ENCODE results near the gene PLAAT2.
"Not testable (repeated sequence)": the region's sequence is repeated elsewhere in the genome, so short reads cannot be mapped to it uniquely, and the experiment has no call there.

The PLAAT2 gene

DNA sequence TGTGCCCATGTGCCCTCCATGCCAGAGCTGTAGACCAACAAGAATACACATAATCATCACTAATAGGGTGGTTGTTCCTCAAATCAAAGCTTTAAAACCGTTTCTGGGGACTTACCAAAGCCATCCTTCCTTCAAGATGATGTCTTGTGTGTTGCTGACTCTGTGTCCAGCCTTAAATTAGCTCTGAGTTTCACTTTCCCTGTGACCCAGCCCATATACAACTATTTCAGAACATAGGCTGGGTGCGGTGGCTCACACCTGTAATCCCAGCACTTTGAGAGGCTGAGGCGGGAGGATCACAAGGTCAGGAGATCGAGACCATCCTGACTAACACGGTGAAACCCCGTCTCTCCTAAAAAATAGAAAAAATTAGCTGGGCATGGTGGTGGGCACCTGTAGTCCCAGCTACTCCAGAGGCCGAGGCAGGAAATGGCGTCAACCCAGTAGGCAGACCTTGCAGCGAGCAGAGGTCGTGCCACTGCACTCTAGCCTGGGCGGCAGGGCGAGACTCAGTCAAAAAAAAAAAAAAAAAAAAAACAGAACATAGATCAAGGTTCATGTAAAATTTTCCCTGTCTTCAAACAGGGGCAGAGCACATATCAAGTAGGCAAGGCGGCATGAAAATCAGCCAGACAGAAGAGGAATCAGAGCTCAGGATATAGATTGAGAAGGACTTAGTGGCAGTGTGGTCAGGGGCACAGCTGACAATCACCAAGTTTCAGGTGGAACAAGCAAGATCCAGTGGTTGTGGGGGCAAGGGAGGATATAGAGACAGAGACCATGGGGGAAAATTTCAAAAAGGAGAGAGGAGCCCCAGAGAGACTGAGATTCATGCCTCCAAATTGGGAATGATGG is at the start of gene PLAAT2:
Gene PLAAT2 (minus strand): TSS at position 179 of the 855 bp plus-strand sequence. CDS start 55 bp downstream, at position 124.
- no peak for DNase-seq (ENCODE audit: low read depth in 2 of 3, low spot score in 2 of 3)

DNA sequence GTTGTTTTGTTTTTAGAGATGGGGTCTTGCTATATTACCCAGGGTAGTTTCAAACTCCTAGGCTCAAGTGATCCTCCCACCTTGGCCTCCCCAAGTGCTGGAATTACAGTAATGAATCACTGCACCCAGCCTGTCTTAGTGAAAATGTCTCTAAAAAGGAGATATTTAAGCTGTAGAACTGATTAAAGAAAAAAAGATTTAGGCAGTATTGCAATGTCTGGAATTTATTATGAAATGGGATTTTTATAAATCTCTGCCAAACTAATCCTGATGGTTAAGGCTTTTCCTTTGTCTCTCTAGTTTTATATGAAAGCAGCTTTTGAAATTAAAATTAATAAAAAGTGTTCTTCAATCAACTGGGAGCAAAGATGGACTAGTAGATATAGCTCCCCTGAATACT is 49.0 kb upstream of the PLAAT2 start:
- no peak for DNase-seq (ENCODE audit: low read depth in 2 of 3, low spot score in 2 of 3)

- DNase-seq (ENCODE audit: low read depth in 2 of 3, low spot score in 2 of 3) = no peak
These were observed 48.2 kb upstream of the PLAAT2 start for GRCh38 chr11:63611395-63611747.

- no peak for DNase-seq (ENCODE audit: low read depth in 2 of 3, low spot score in 2 of 3)
These were observed 47.6 kb upstream of the PLAAT2 start for GRCh38 chr11:63610604-63611394.

GRCh38 chr11:63609971-63610580 is 46.9 kb upstream of the PLAAT2 start:
- no peak for DNase-seq (ENCODE audit: low read depth in 2 of 3, low spot score in 2 of 3)

GRCh38 chr11:63609536-63609935 is 46.4 kb upstream of the PLAAT2 start:
- DNase-seq (ENCODE audit: low read depth in 2 of 3, low spot score in 2 of 3) = no peak

GRCh38 chr11:63608353-63609345 is 45.5 kb upstream of the PLAAT2 start:
- DNase-seq (ENCODE audit: low read depth in 2 of 3, low spot score in 2 of 3) = no peak

DNA sequence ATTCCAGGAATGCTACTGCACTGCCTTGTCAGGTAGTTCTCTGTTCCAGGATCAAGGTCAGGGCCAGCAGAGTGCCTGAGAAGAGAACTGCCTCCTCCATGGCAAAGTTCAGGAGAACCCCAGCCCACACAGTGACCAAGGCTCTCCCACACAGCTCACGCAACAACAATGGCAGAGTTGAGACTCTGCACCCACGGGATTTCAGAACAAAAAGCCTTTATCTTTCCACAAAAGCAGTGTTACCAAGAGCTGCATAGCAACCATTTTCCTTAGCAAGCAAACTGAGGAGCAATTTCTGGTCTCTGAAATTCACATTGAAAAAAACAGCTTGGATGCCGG is 40.0 kb upstream of the PLAAT2 start:
- no peak for DNase-seq (ENCODE audit: low read depth in 2 of 3, low spot score in 2 of 3)

DNA sequence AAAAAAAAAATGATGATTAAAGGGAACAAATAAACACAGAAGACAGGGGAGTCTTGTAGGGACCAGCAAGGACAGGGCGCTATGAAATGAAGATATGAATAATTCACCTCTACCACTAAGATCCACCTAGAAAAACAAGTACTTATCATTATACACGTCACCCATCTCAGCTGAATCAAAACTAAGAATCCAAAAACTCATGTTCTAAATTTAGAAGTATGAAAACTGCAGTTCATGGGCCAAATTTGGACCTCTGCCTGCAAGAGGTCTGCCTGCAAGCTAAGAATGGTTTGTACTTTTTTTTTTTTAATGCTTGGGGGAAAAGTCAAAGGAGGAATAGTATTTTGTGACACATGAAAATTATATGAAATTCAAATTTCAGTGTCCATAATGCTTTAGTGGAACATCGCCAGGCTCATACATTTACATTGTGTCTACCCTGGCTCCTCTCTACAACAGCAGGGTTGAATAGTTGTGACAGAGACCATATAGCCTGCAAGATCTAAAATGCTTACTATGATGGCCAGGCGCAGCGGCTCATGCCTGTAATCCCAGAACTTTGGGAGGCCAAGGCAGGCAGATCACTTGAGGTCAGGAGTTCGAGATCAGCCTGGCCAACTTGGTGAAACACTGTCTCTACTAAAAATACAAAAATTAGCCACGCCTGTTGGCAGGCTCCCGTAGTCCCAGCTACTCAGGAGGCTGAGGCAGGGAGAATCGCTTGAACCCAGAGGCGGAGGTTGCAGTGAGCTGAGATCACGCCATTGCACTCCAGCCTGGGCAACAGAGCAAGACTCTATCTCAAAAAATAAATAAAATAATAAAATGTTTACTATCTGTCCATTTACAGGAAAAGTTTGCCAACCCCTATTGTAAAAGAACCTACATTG is 39.4 kb upstream of the PLAAT2 start:
- not testable (repeated sequence) for DNase-seq (ENCODE audit: low read depth in 2 of 3, low spot score in 2 of 3)

DNA sequence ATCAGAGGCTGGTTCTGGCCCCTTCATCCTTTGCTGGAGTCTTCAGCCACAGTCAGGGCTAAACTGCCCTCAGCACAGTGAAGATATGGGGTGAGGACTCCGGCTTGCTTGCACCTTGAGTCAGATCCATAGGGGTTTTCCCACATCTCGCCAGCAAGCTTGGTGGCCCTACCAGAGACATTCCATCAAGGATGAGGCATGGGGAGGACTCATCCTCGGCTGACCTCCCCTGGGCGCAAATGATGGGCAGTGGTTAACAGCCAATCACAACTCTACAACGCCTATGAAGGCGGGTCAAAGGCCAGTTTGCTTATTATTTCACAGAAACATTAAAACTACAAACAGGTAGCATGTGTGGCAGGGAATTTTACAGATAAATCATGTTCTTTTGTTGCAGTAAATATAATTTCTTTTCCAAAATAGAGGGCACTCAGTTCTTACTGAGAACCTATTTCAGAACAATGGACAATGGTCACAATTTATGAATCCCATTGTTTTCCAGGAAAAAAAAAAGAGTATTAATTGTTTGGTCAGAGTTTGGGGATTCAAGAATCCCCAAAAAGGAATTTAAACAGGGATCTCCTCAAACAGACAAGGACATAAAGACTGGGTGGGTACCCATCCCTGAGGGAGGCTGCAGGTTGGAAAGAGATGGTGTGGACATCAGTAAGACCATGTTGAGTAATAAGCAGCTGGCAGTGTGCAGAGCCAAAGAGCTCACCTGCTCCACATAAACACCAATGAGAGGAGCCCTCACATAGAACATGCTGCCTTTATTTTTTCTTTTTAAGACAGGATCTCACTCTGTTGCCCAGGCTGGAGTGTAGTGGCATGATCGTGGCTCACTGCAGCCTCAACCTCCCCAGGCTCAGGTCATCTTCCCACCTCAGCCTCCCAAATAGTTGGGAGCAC is 36.3 kb upstream of the PLAAT2 start:
- no peak for DNase-seq (ENCODE audit: low read depth in 2 of 3, low spot score in 2 of 3)

DNA sequence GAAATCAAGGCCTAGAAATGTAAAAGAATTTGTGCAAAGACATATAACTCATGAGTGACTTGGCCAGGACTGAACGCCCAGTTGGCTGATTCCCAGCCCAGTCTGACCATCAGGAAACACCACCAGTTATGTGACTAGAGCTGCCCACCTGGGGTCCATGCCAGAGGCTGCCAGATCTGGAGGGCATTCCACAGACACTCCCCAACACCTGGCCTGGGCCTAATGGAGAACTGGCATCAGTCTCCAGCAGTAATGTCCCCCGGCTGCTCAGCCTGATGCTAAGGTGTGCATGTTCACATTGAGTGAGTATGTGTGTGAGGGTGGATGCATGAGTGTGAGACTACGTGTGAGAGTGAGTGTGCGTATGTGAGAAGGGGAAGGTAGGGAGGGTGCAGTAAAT is 35.4 kb upstream of the PLAAT2 start:
- DNase-seq (ENCODE audit: low read depth in 2 of 3, low spot score in 2 of 3) = no peak

- no peak for DNase-seq (ENCODE audit: low read depth in 2 of 3, low spot score in 2 of 3)
These were observed 32.1 kb upstream of the PLAAT2 start for GRCh38 chr11:63595296-63595695.

- no peak for DNase-seq (ENCODE audit: low read depth in 2 of 3, low spot score in 2 of 3)
These were observed 29.8 kb upstream of the PLAAT2 start for GRCh38 chr11:63592975-63593395.

DNA sequence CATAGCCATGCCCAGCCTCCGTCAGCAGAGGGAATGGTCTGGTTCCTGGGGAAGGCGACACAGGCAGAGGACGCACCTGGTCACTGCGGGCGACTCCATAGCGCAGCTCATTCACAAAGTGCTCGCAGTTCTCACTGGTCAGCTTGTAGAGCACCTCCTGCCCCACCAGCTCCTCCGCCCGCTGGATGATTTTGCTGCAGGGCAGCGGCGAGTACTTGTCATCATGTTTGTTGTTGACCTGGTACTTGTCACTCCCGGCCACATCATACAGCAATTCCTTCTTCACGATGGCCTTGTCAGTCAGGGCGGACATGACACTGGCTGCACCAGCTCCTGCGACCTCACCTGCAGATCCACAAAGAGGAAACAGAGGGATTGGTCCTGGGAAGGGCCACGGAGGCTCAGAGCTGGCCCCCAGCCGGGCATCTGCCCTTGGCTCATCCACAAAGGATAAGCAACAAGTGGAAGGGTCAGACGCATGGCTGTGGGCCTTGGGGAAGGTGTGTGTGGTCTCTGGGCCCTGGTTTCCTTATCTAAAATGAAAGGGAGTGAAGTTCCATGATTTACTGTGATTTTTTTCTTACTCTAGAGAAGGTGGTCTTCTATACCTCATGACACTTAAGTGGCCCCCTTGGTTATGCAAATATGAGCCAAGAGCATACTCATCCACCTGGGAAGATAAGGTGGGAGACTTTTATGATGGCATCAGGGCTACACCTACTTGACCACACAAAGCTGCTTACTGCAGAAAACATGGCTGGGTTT is 27.0 kb upstream of the PLAAT2 start:
- DNase-seq (ENCODE audit: low read depth in 2 of 3, low spot score in 2 of 3) = no peak

- DNase-seq (ENCODE audit: low read depth in 2 of 3, low spot score in 2 of 3) = no peak
These were observed 25.8 kb upstream of the PLAAT2 start for GRCh38 chr11:63589000-63589399.

DNA sequence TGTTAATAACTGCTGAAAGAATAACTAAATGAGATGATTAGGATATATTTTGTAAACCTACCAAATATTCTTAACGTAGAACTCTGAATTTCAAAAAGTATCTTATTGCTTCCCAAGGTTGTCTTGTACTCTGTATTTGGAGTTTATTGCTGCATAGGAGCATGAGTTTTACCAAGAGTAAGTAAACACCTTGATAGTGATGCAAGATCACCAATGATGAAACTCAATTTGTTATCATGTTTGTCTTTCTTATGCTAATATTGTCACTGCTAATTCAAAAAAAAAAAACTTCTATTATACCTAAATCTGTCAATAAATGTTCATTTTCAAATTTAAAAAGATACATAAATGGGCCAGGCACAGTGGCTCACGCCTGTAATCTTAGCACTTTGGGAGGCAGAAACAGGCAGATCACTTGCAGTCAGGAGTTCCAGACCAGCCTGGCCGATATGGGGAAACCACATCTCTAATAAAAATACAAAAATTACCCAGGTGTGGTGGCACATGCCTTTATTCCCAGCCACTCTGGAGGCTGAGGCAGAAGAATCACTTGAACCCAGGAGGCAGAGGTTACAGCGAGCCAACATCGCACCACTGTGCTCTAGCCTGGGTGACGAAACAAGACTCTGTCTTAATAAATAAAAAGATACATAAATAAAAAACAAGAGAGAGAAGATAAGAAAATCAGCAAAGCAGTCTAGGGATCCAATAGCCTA is 23.4 kb upstream of the PLAAT2 start:
- DNase-seq (ENCODE audit: low read depth in 2 of 3, low spot score in 2 of 3) = no peak

DNA sequence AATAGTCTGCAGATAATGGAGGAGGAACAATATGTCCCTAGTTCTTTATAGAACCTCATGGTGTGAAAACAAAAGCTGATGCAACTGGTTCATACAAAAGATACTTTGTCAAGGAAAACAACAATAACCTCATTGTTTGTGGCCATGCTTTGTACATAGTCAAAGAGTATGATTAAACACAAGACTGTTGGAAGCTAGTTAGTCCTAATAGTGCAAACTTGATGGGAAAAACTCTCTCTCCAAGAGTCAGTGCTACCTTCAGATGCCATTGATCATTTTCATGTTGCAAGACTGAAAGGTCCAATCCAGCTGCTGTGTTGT is 20.1 kb upstream of the PLAAT2 start:
- DNase-seq (ENCODE audit: low read depth in 2 of 3, low spot score in 2 of 3) = no peak

GRCh38 chr11:63581224-63581623 is 18.0 kb upstream of the PLAAT2 start:
- not testable (repeated sequence) for DNase-seq (ENCODE audit: low read depth in 2 of 3, low spot score in 2 of 3)
